ENCODE measurements around the gene LDLRAP1. TPM values are rescaled to one million over a fixed set of nuclear protein-coding genes. Genes with fewer than 3 reads are reported as not detected.

Gene LDLRAP1
- total RNA-seq, 1 donor from 2014 or later = 22.3 TPM

DNA sequence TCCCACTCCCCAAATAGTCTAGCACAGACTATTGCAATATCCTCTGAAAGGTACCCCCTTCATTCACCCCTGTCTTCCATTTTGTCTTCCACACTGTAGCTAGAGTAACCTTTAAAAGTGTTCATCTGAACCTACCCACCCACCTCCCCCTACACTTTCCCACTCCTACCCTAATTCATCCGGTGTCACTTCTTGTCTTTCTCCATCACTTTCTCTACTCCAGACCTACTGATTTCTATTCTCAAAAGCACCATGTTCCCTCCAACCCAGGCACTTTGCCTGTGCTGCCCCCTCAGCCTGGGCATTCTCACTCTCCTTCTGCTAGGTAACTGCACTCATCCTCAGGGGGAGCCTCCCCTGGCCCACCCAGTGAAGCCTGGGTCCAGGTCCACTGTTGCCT is 68.4 kb downstream of the LDLRAP1 start:
- peaks cover 10% of the 10 kb centered on the region for H3K4me1 ChIP-seq
- no peaks in the 10 kb centered on the region for H3K9me3 ChIP-seq
- H3K27me3 ChIP-seq = no peaks in the 10 kb centered on the region
- H3K36me3 ChIP-seq = no peaks in the 10 kb centered on the region
- intact Hi-C loops (cut with DNase I) = no loop called here
- DNase-seq (ENCODE audit: extremely low spot score in 2 of 2) = no peak
- H3K27ac ChIP-seq = no peak overlapping the region
- H3K4me3 ChIP-seq = no peak overlapping the region
- TF ChIP-seq, protein P1, sequence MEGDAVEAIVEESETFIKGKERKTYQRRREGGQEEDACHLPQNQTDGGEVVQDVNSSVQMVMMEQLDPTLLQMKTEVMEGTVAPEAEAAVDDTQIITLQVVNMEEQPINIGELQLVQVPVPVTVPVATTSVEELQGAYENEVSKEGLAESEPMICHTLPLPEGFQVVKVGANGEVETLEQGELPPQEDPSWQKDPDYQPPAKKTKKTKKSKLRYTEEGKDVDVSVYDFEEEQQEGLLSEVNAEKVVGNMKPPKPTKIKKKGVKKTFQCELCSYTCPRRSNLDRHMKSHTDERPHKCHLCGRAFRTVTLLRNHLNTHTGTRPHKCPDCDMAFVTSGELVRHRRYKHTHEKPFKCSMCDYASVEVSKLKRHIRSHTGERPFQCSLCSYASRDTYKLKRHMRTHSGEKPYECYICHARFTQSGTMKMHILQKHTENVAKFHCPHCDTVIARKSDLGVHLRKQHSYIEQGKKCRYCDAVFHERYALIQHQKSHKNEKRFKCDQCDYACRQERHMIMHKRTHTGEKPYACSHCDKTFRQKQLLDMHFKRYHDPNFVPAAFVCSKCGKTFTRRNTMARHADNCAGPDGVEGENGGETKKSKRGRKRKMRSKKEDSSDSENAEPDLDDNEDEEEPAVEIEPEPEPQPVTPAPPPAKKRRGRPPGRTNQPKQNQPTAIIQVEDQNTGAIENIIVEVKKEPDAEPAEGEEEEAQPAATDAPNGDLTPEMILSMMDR (IDR thresholded peaks at IDR 0.05) = no peak
- TF ChIP-seq POLR2A (IDR thresholded peaks at IDR 0.05) = no peak

DNA sequence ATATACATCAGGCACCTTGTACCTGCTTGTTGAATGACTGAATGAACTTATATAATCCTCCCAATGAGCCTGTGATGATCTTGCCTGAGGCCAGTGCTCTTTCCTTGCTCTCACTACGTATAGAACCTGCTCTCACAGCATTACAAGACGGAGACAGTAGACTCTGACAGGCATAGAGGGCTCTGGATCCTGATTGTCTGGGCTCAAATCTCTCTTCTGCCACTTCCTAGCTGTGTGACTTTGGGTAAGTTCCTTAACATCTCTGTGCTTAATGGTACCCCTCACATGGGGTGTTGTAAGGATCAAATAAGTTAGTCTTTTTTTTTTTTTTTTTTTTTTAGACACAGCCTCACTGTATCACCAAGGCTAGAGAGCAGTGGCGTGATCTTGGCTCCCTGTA is 69.0 kb downstream of the LDLRAP1 start:
- no peaks in the 10 kb centered on the region for H3K36me3 ChIP-seq
- H3K9me3 ChIP-seq = no peaks in the 10 kb centered on the region
- no peak for DNase-seq (ENCODE audit: extremely low spot score in 2 of 2)
- H3K27me3 ChIP-seq = no peaks in the 10 kb centered on the region
- intact Hi-C loops (cut with DNase I) = no loop called here
- no peak overlapping the region for H3K4me3 ChIP-seq
- no peak overlapping the region for H3K27ac ChIP-seq
- peaks cover 10% of the 10 kb centered on the region for H3K4me1 ChIP-seq
- TF ChIP-seq, protein P1 (IDR thresholded peaks at IDR 0.05) = no peak
- TF ChIP-seq POLR2AphosphoS5 (IDR thresholded peaks at IDR 0.05; ENCODE audit: insufficient read depth in 1 of 2, low read depth in 1 of 2) (no peak), POLR2A (IDR thresholded peaks at IDR 0.05) (no peak)

DNA sequence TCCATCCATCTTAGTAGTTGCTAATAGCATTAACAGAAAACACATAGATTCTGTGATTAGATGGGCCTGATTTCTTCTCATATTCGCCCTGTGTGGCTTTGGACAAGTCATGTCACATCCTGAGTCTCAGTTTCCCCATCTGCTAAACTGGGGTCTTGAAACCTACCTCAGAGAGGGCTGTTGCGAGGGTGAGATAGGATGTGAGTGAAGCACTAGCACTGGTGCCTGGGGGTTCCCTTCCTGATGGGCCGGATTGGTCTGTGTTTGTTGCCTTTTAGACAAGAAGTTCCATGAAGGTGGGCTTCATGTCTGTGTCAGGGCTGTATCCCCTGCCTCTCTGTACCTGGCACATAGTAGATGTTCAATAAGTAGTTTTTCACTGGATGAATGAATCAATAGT is 69.7 kb downstream of the LDLRAP1 start:
- Histone ChIP-seq H3K4me1 (peaks cover 17% of the 10 kb centered on the region), H3K36me3 (no peaks in the 10 kb centered on the region), H3K4me3 (no peak overlapping the region), H3K27ac (no peak overlapping the region), H3K9me3 (no peaks in the 10 kb centered on the region), H3K27me3 (no peaks in the 10 kb centered on the region)
- TF ChIP-seq, protein P1 (IDR thresholded peaks at IDR 0.05) = no peak
- TF ChIP-seq POLR2A (IDR thresholded peaks at IDR 0.05) (no peak), POLR2AphosphoS5 (IDR thresholded peaks at IDR 0.05; ENCODE audit: insufficient read depth in 1 of 2, low read depth in 1 of 2) (no peak)
- intact Hi-C loops (cut with DNase I) = no loop called here
- no peak for DNase-seq (ENCODE audit: extremely low spot score in 2 of 2)

DNA sequence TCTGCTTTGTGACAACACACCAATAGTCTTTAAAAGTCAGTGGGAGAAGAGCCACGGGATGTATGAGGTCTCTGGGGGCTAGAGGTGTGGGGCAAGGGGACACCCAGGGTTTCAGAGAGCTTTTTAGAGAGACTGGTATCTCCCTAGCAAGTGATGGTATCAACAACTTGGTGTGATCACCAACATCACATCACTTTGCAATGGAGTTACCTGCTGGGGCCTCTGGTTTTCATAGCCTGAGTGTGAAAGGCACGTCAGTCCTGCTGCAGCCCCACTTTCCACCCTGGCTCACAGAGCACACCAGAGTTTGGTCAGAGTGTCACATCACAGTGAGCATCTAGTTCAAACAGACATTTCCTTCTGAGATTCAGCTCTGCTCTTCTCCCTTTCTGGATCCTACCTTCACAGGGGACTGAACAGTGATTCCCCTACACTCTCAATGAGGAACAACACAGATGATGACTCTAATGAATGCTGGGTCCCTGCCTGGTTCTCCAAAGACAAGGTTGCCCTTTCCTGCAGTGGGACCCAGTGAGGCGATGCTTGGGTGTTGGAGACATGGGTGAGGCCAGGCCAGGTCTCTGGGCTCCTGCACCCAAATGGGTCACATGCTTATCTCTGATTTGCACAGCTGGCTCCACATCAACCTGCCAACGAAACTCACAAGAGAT is 71.2 kb downstream of the LDLRAP1 start:
- Histone ChIP-seq H3K36me3 (no peaks in the 10 kb centered on the region), H3K4me1 (peaks cover 32% of the 10 kb centered on the region)
- DNase-seq (ENCODE audit: extremely low spot score in 2 of 2) = no peak

DNA sequence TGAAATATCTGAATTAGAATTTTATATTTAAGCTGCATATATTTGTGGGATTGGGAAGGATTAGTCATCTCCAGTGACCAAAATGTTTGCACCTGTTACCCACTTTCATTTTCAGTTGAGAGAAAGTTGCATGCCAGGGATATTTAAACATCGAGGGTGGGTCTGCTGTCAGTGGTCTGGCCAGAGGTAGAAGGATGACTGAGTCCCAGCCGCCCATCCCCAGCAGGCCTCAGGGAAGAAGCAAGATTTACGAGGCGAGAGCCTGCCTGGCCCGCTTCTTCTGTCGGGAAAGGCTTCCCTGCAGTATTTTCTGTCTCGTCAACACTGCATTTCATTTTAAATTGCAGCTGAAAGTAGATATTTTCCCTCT is 71.8 kb downstream of the LDLRAP1 start:
- H3K4me1 ChIP-seq = peaks cover 37% of the 10 kb centered on the region
- intact Hi-C loops (cut with DNase I) = loop anchor here (5.0 kb wide), 2 partner anchors 82 to 127 kb away; no protein-coding TSS in a partner anchor
- H3K27ac ChIP-seq = no peak overlapping the region
- H3K36me3 ChIP-seq = no peaks in the 10 kb centered on the region
- no peak overlapping the region for H3K4me3 ChIP-seq
- no peaks in the 10 kb centered on the region for H3K9me3 ChIP-seq
- TF ChIP-seq POLR2AphosphoS5 (IDR thresholded peaks at IDR 0.05; ENCODE audit: insufficient read depth in 1 of 2, low read depth in 1 of 2) = no peak
- TF ChIP-seq, protein P1 (IDR thresholded peaks at IDR 0.05) = no peak
- H3K27me3 ChIP-seq = no peaks in the 10 kb centered on the region
- DNase-seq (ENCODE audit: extremely low spot score in 2 of 2) = no peak

More for the DNA sequence above, 71.2 kb downstream of the LDLRAP1 start:
- TF ChIP-seq, protein P1 (IDR thresholded peaks at IDR 0.05) = no peak
- no peak for TF ChIP-seq POLR2AphosphoS5 (IDR thresholded peaks at IDR 0.05; ENCODE audit: insufficient read depth in 1 of 2, low read depth in 1 of 2)
- no peak for TF ChIP-seq POLR2A (IDR thresholded peaks at IDR 0.05)
- no peak overlapping the region for H3K27ac ChIP-seq
- intact Hi-C loops (cut with DNase I) = loop anchor here (5.0 kb wide), 2 partner anchors 83 to 128 kb away; no protein-coding TSS in a partner anchor
- H3K27me3 ChIP-seq = no peaks in the 10 kb centered on the region
- H3K4me3 ChIP-seq = no peak overlapping the region
- H3K9me3 ChIP-seq = no peaks in the 10 kb centered on the region

Data from vagina (tissue), 2 donors.